Tibial nerve (tissue), 4 donors: ENCODE data around the gene ADAR.

Experiments used
- EP300 ChIP-seq, 2 donors: sonication (generic); formaldehyde crosslinking; IDR thresholded peaks; one replicate each; pipeline ENCODE4 v1.6.1; 2017; ENCODE audit warnings: antibody characterized with exemption in 2 of 2, mild to moderate bottlenecking in 1 of 2
- POLR2A ChIP-seq, 2 donors: fragments of 450-650 bp; IDR thresholded peaks; one replicate each; pipeline ENCODE4 v1.6.1; 2017; ENCODE audit warnings: antibody characterized with exemption in 2 of 2, mild to moderate bottlenecking in 2 of 2, moderate library complexity in 2 of 2
- TF ChIP-seq, protein P1 (sequence below), 5 experiments: fragments of 200-600 bp in 3 of 5; fragments of 450-650 bp in 2 of 5; sonication (generic) in 3 of 5; IDR thresholded peaks; one replicate each; pipeline ENCODE4 v1.5.1; 2016 to 2019; ENCODE audit warnings: antibody characterized with exemption in 5 of 5, mild to moderate bottlenecking in 3 of 5, moderate library complexity in 2 of 5

DNA sequence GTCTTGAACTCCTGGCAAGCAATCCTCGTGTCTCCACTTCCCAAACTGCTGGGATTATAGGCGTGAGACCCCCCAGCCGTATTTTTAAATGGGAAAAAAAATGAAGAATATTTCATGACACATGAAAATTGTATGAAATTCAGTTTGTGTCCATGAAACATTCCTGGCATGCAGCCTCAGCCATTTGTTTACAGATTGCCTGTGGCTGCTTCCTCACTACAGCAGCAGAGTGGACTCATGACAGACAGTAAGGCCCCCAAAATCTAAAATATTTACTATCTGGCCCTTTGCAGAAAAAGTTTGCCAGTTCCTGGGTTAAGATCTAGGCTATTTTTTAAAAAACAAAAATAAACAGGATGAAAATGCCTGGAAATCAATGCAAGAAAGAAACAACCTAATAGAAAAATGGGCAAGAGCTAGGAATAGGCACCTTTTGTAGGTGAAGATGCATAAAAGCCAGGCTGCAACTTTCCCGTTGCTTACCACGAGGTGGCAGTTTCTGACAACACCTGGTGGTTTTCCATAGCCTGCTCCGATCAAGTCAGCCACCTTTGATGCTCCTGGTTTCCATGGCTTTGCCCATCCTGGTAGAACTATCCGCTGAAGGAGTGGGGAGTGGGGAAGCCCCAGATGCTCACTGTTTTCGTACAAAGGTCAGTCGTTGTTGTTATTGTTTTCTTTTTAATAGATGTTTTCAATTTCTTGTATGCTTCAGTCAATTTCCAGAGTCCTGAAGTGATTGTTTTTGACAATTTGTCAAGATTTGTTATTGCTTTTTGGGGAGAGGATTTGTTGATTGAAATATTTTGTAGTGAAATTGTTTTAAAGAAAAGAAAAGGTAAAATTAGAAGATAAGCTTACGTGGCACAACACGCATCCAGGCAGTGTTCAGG is 73.8 kb downstream of the ADAR start:
- TF ChIP-seq, protein P1, sequence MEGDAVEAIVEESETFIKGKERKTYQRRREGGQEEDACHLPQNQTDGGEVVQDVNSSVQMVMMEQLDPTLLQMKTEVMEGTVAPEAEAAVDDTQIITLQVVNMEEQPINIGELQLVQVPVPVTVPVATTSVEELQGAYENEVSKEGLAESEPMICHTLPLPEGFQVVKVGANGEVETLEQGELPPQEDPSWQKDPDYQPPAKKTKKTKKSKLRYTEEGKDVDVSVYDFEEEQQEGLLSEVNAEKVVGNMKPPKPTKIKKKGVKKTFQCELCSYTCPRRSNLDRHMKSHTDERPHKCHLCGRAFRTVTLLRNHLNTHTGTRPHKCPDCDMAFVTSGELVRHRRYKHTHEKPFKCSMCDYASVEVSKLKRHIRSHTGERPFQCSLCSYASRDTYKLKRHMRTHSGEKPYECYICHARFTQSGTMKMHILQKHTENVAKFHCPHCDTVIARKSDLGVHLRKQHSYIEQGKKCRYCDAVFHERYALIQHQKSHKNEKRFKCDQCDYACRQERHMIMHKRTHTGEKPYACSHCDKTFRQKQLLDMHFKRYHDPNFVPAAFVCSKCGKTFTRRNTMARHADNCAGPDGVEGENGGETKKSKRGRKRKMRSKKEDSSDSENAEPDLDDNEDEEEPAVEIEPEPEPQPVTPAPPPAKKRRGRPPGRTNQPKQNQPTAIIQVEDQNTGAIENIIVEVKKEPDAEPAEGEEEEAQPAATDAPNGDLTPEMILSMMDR (IDR thresholded peaks at IDR 0.05) = peak in 1 of 5 experiments; percentile 22
- TF ChIP-seq POLR2A (IDR thresholded peaks at IDR 0.05) (no peak), EP300 (IDR thresholded peaks at IDR 0.05) (no peak)
